GM18951 (cell line): ENCODE data around the gene RPL29.

Source experiments
- POLR2A ChIP-seq: IDR thresholded peaks from 4 replicates; pipeline ENCODE4 v1.6.1; 2011; ENCODE audit warnings: mild to moderate bottlenecking; ENCODE audit not compliant: insufficient read length, insufficient read depth; ENCODE audit errors: extremely low read depth
- in situ Hi-C: fragments of 300-500 bp; cut with MboI; formaldehyde crosslinking; loops from one replicate; pipeline ENCODE4 v1.12.0; 2022; ENCODE audit warnings: low sequenced_read_pairs, mixed read lengths, inconsistent platforms; ENCODE audit not compliant: unreplicated experiment

RPL29 gene

GRCh38 chr3:51977446-51978142 is 18.1 kb downstream of the RPL29 start:
- no peak for TF ChIP-seq POLR2A
- in situ Hi-C loops = no loop called here

- in situ Hi-C loops = no loop called here
- no peak for TF ChIP-seq POLR2A
Measured at GRCh38 chr3:51975852-51976549, 19.7 kb downstream of the RPL29 start.

- TF ChIP-seq POLR2A = peak; percentile 93
- in situ Hi-C loops = no loop called here
Measured at GRCh38 chr3:51974963-51975851, 20.5 kb downstream of the RPL29 start, which contains the start of gene ABHD14A. Gene ABHD14A, plus strand, starts transcription at chr3:51975064. Its CDS starts 72 bp downstream, at chr3:51975136.

DNA sequence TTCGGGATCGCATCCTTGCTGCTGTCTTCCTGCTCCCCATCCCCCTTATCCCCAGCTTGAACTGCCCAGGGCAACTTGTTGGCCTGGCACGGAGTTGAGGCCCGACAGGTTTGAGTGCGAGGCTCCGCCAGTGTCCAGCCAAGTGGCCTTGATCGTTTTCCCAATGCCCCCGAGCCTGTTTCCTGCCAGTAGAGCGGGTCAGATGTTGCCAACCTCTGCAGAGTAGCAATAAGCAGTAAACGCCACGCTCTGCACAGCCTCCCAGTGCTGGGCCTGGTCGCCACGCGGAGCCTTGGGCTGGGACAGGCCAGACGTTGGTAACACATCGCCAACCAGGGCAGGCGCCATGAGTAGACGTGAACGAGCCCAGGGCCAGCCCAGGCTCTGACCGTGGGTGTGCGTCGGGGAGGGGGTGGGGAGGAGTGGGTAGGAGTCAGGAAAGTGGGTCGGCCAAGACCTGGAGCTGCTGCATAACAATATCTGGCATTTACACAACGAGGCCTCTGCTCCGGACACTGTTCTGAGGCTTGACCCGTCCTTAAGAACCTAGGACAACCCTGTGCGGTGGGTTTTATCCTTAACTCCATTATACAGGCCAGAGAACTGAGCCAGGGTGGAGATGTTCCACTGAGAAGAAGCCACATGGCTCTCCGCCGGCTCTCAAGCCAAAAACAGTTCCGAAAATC is 21.3 kb downstream of the RPL29 start:
- in situ Hi-C loops = no loop called here
- no peak for TF ChIP-seq POLR2A

DNA sequence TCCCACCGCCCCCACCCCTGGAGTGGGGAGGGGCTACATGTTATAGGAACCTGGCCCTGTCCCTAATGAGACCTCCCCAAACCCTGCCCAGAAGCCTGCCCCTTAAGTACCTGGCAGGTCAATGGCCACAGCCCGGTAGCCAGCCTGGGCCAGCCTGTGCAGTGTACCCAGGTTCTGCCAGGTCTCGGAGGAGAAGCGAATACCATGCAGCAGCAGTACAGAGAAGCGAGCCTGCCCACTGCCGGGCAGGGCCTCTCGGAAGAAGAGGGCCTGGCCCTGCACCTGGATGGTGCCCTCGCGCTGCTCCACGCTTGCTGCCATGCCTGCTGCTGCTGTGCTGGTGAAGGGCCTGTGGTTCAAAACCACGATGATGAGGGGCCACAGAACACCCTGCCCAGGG is 24.3 kb downstream of the RPL29 start:
- in situ Hi-C loops = no loop called here
- TF ChIP-seq POLR2A = no peak

DNA sequence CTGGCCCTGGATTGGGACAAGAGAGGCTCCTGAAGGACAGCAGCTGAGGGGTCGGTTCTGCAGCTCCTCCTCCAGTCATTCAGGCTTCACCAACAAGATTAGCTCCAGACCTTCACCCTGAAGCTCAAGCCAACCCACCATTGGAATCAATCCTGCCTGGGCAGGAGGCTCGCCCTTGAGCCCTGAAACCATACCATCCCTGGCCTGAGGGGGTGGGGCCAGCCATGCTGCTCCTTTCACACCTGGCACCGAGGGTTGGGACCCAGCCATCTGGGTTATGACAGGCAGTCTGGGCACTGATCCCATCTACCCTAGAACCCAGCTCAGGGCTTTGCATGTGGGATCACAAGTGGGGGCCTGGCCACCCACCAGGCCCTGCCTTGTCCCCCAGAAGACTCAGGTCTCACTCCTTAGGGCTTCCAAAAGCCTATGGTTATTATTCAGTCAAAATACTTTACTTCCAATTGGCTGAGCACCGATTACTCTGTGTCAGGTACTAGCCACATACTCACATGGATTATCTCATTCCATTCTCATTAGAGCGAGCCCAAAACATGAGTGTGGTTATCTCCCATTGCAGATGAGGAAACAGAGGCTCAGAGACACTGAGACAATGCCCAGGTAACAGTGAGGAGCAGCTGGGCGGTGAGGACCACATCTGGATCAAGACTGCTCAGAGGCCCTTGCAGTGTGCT is 24.9 kb downstream of the RPL29 start:
- TF ChIP-seq POLR2A = no peak
- in situ Hi-C loops = no loop called here

DNA sequence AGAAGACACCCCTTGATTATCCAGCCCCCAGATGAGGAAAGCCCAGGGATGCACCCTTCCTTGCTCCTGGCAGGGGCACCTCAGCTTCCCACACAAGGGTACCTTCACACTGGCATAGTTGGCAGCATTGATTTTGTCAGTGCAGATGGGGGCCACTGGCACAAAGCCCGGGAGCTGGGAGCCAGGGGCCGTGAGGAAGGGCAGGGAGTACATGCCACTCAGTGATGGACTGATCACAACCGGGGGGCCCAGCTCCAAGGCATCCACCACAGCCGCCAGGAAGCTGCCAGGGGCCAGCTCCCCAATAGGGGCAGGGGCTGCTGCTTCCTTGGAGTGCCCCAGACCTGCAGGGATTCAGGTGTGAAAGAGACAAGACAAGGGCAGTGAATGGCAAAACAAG is 25.9 kb downstream of the RPL29 start:
- in situ Hi-C loops = no loop called here
- no peak for TF ChIP-seq POLR2A

DNA sequence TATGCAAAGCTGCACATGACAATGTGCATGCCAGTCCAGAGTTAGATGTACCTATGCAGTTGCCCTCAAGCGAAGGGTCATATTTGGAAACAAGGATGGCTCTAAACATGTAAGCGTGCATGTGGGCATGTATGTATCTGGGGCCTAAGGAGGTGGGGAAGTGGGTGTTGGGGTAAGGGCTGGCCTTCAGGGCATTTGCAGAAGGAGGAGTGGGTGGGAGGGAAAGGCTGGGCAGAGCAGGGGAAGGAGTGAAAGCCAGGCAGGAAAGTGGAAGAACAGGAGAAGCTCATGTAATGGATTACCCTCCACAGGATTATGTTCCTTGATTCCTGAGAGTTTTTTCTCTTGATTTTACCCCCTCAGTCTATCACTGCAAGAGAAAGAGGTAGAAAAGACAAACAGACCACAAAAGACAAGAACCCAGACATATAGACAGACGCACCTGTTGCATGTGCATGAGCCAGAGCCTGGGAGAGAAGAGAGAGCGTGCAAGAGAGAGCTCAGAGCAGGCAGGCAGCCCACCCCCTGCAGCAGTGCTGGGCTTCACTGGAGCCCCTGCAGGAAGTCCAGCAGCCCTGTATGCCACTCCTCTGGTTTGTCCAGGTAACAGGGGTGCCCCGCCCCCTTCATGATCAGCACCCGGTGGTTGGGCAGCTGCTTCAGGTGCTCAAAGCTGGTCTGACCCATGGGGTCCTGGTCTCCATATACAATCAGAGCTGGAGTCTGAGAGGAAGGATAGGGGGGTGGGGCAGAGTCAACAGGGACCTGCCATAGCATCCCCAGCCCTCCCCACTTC is 26.6 kb downstream of the RPL29 start:
- no peak for TF ChIP-seq POLR2A

GRCh38 chr3:51968170-51968775 is 27.4 kb downstream of the RPL29 start:
- in situ Hi-C loops = no loop called here
- TF ChIP-seq POLR2A = no peak

More for the DNA sequence above, 26.6 kb downstream of the RPL29 start:
- in situ Hi-C loops = no loop called here

- in situ Hi-C loops = no loop called here
Measured at GRCh38 chr3:51967384-51968169, 28.1 kb downstream of the RPL29 start, which contains the start of gene PCBP4. Gene PCBP4, minus strand, starts transcription at chr3:51967454. Its CDS starts 6,214 bp downstream, at chr3:51961240.

More at GRCh38 chr3:51967384-51968169, 28.1 kb downstream of the RPL29 start, which contains the start of gene PCBP4:
- peak; percentile 60 for TF ChIP-seq POLR2A
